Keratinocyte (primary cell): Measurements from ENCODE around the gene AMY2B. TPM values are rescaled to one million over a fixed set of nuclear protein-coding genes. Genes with fewer than 3 reads are reported as not detected.

Experiments
- DNase-seq: peaks from one replicate; pipeline ENCODE4 v3.0.0-alpha.2; 2011; ENCODE audit warnings: low read depth, missing footprints, low spot score
- FAIRE-seq: peaks from 2 replicates; lab custom pipeline; 2011; peaks lifted over from hg19 to GRCh38; lab: Jason Lieb, UNC
- H2AFZ ChIP-seq: 2 replicates; pipeline ENCODE4 v1.6.0; 2012; ENCODE audit warnings: low read length, control low read depth, inconsistent platforms; ENCODE audit not compliant: control insufficient read depth
- H3K27ac ChIP-seq: 2 replicates; pipeline ENCODE4 v1.5.1; 2011; ENCODE audit warnings: low read length; ENCODE audit not compliant: control insufficient read depth, insufficient read depth
- H3K27me3 ChIP-seq: 3 replicates; pipeline ENCODE4 v1.6.0; 2011; ENCODE audit warnings: low read length; ENCODE audit not compliant: control insufficient read depth, insufficient read depth; ENCODE audit errors: extremely low read depth
- H3K36me3 ChIP-seq, 2 experiments: 2 replicates in 1 of 2; 3 replicates in 1 of 2; pipeline ENCODE4 v1.5.1; 2011; ENCODE audit warnings: low read length in 2 of 2, mild to moderate bottlenecking in 1 of 2; ENCODE audit not compliant: control insufficient read depth in 2 of 2, insufficient read depth in 2 of 2; ENCODE audit errors: extremely low read depth in 1 of 2
- H3K4me1 ChIP-seq: 3 replicates; pipeline ENCODE4 v1.5.1; 2011; ENCODE audit warnings: low read length; ENCODE audit not compliant: control insufficient read depth, insufficient read depth; ENCODE audit errors: extremely low read depth
- H3K4me2 ChIP-seq: 3 replicates; pipeline ENCODE4 v1.6.0; 2011; ENCODE audit warnings: low read depth, low read length; ENCODE audit not compliant: control insufficient read depth, insufficient read depth; ENCODE audit errors: extremely low read depth
- H3K4me3 ChIP-seq, 3 experiments: fragments of 200-600 bp in 1 of 3; sonication (generic) in 1 of 3; 2 replicates in 2 of 3; 3 replicates in 1 of 3; pipeline ENCODE4 v1.5.1; 2011 to 2016; ENCODE audit warnings: low read length in 3 of 3, mild to moderate bottlenecking in 3 of 3, control low read depth in 2 of 3, inconsistent platforms in 1 of 3, low read depth in 1 of 3, mixed read lengths in 1 of 3, mixed run types in 1 of 3, moderate library complexity in 1 of 3; ENCODE audit not compliant: control insufficient read depth in 2 of 3, insufficient read depth in 2 of 3; ENCODE audit errors: extremely low read depth in 1 of 3
- H3K79me2 ChIP-seq: 2 replicates; pipeline ENCODE4 v1.6.0; 2012; ENCODE audit warnings: low read length; ENCODE audit not compliant: control insufficient read depth, insufficient read depth
- H3K9ac ChIP-seq: 3 replicates; pipeline ENCODE4 v1.6.0; 2011; ENCODE audit warnings: low read length; ENCODE audit not compliant: control insufficient read depth, insufficient read depth; ENCODE audit errors: extremely low read depth
- H3K9me1 ChIP-seq: 3 replicates; pipeline ENCODE4 v1.6.0; 2011; ENCODE audit warnings: low read length; ENCODE audit not compliant: control insufficient read depth, insufficient read depth; ENCODE audit errors: extremely low read depth
- H3K9me3 ChIP-seq: 2 replicates; pipeline ENCODE4 v1.5.1; 2012; ENCODE audit warnings: low read depth, low read length; ENCODE audit not compliant: control insufficient read depth
- H4K20me1 ChIP-seq: 3 replicates; pipeline ENCODE4 v1.6.0; 2011; ENCODE audit warnings: low read length; ENCODE audit not compliant: control insufficient read depth, insufficient read depth; ENCODE audit errors: extremely low read depth
- CTCF ChIP-seq, 3 experiments: IDR thresholded peaks in 1 of 3; conservative IDR thresholded peaks in 1 of 3; optimal IDR thresholded peaks in 1 of 3; 2 replicates in 2 of 3; 3 replicates in 1 of 3; pipeline versions ENCODE3 to v1.5.1; 2011; ENCODE audit warnings: low read length in 3 of 3, mild to moderate bottlenecking in 3 of 3, moderate library complexity in 2 of 3, control low read depth in 1 of 3, inconsistent platforms in 1 of 3; ENCODE audit not compliant: insufficient read depth in 2 of 3; ENCODE audit errors: extremely low read depth in 1 of 3
- EZH2 ChIP-seq: IDR thresholded peaks from one replicate; pipeline ENCODE4 v1.6.1; 2012; ENCODE audit warnings: inconsistent platforms, mild to moderate bottlenecking, low read length, moderate library complexity
- dilution Hi-C: fragments of 300-500 bp; cut with MboI; formaldehyde crosslinking; loops from one replicate; pipeline ENCODE4 v1.7.0; 2020; ENCODE audit warnings: low sequenced_read_pairs; ENCODE audit not compliant: extremely low pct_ligation_motif_present
- polyA plus RNA-seq, 5 experiments: library from polyadenylated mRNA; depleted of rRNA in 3 of 5; stranded (reverse) in 3 of 5; stranded (forward) in 1 of 5; unstranded in 1 of 5; fragments of >200 nt; gene quantifications; 1 replicate in 1 of 5; 2 replicates in 3 of 5; 3 replicates in 1 of 5; pipeline versions ENCODE4 v1.2.1 to v1.2.3, GENCODE V29; 2011 to 2012; ENCODE audit warnings: missing spikeins in 2 of 5, low read depth in 1 of 5, low replicate concordance in 1 of 5

AMY2B gene
- polyA plus RNA-seq, 1 donor (not counting 4 experiments of a cell fraction or from before 2014, with no cell fraction given) = 9.9 TPM

GRCh38 chr1:103525114-103525606, 46.2 kb upstream of the AMY2B start:
- dilution Hi-C loops = no loop called here
- peak overlapping the region; percentile 72 for H3K4me2 ChIP-seq
- peak overlapping the region; percentile 93 for H2AFZ ChIP-seq
- H3K27ac ChIP-seq = peak overlapping the region; percentile 42
- DNase-seq (no peak), FAIRE-seq (no peak)
- peak overlapping the region; percentile 64 for H3K9ac ChIP-seq
- no peaks in the 10 kb centered on the region for H3K9me1 ChIP-seq
- peaks cover 0 to 5% of the 10 kb centered on the region in 2 experiments for H3K36me3 ChIP-seq
- no peaks in the 10 kb centered on the region for H4K20me1 ChIP-seq
- no peaks in the 10 kb centered on the region for H3K27me3 ChIP-seq
- H3K9me3 ChIP-seq = no peaks in the 10 kb centered on the region
- H3K4me1 ChIP-seq = peaks cover 12% of the 10 kb centered on the region
- peak overlapping the region; percentile 37 to 58 (median 56) for H3K4me3 ChIP-seq
- no peak for TF ChIP-seq EZH2
- no peak for TF ChIP-seq CTCF (optimal IDR thresholded peaks at IDR 0.05 in 1 of 3, IDR thresholded peaks at IDR 0.05 in 1 of 3, conservative IDR thresholded peaks at IDR 0.05 in 1 of 3; ENCODE audit: extremely low read depth in 1 of 3, insufficient read depth in 2 of 3, low read length in 3 of 3)
- H3K79me2 ChIP-seq = peaks cover 34% of the 10 kb centered on the region

DNA sequence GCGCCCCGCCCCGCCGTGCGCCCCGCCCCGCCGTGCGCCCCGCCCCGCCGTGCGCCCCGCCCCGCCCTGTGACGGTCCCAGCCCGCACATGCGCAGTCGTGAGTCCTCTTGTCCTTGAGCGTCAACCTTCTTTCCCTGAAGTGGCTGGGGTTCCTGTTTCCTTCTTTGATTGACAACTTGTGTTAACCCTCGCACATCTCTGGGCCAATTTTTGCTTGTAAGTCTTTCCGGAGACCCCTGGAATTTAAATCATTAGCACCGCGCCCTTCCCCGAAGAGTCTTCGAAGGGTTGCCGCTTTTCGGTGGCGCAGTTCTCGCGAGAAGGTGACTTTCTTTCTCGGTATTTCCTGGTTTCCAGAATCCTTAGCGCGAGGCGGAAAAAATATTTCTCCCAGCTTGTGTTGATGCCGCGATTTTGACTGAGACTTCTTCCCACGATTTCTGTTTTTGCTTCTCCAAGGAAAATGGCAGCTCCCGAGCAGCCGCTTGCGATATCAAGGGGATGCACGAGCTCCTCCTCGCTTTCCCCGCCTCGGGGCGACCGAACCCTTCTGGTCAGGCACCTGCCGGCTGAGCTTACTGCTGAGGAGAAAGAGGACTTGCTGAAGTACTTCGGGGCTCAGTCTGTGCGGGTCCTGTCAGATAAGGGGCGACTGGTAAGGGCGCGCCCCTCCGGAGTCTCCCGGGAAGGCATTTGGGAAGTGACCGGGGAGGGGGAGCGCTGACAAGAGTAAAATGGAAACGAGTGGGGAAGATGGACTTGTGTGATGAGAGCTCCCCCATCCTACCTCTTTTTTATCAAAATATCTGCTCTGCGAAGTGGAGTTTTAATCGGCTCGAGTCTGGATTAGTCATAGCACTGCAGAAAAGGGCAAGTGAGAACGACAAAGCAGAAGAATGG, 45.5 kb upstream of the AMY2B start, which contains the start of gene RNPC3:
Gene RNPC3, plus strand, starts transcription at position 93 of the 901 bp plus-strand sequence. Its CDS starts 372 bp downstream, at position 465.
- peak within 1 kb of the TSS; percentile 73 to 90 (median 78) for H3K4me3 ChIP-seq
- peaks cover 41% of the 10 kb centered on the region for H3K79me2 ChIP-seq
- peak within 1 kb of the TSS; percentile 87 for H3K9ac ChIP-seq
- no peaks in the 10 kb centered on the region for H4K20me1 ChIP-seq
- peaks cover 12% of the 10 kb centered on the region for H3K4me1 ChIP-seq
- H2AFZ ChIP-seq = peak within 1 kb of the TSS; percentile 98
- H3K36me3 ChIP-seq = peaks cover 0 to 5% of the 10 kb centered on the region in 2 experiments
- DNase-seq (no peak), FAIRE-seq (no peak)
- H3K4me2 ChIP-seq = peak within 1 kb of the TSS; percentile 83
- no peaks in the 10 kb centered on the region for H3K9me1 ChIP-seq
- no peaks in the 10 kb centered on the region for H3K27me3 ChIP-seq
- TF ChIP-seq EZH2 (no peak), CTCF (optimal IDR thresholded peaks at IDR 0.05 in 1 of 3, IDR thresholded peaks at IDR 0.05 in 1 of 3, conservative IDR thresholded peaks at IDR 0.05 in 1 of 3; ENCODE audit: extremely low read depth in 1 of 3, insufficient read depth in 2 of 3, low read length in 3 of 3) (no peak)
- no peaks in the 10 kb centered on the region for H3K9me3 ChIP-seq
- H3K27ac ChIP-seq = peak within 1 kb of the TSS; percentile 98
- dilution Hi-C loops = no loop called here
